NT2/D1 (cell line): ENCODE data around the gene THAP2.

Source experiments
- SUZ12 ChIP-seq: IDR thresholded peaks from 2 replicates; pipeline ENCODE4 v1.6.1; 2011; ENCODE audit not compliant: insufficient read length, insufficient read depth; ENCODE audit errors: extremely low read depth
- YY1 ChIP-seq: IDR thresholded peaks from 2 replicates; pipeline ENCODE4 v1.6.1; 2011; ENCODE audit not compliant: insufficient read length, insufficient read depth
- ZNF274 ChIP-seq: IDR thresholded peaks from 2 replicates; pipeline ENCODE4 v1.6.1; 2011; ENCODE audit warnings: mild to moderate bottlenecking, low read depth, low read length

- TF ChIP-seq YY1 (no peak), SUZ12 (no peak), ZNF274 (no peak)
Observed at GRCh38 chr12:71656740-71657139, 7.4 kb upstream of the THAP2 start.
